Prostate gland (tissue), 2 donors: ENCODE data around the gene AGER.

Experiments used
- CTCF ChIP-seq, 4 experiments: fragments of 200-600 bp in 2 of 4; fragments of 450-650 bp in 2 of 4; sonication (generic) in 2 of 4; IDR thresholded peaks; 1 replicate in 3 of 4; 2 replicates in 1 of 4; pipeline ENCODE4 v1.5.1; 2016 to 2019; ENCODE audit warnings: antibody characterized with exemption in 4 of 4, mild to moderate bottlenecking in 2 of 4, moderate library complexity in 2 of 4
- POLR2A ChIP-seq: fragments of 450-650 bp; IDR thresholded peaks from one replicate; pipeline ENCODE4 v1.6.1; 2016; ENCODE audit warnings: antibody characterized with exemption, mild to moderate bottlenecking

GRCh38 chr6:32168807-32169591 lies 15.1 kb downstream of the AGER start:
- TF ChIP-seq CTCF (IDR thresholded peaks at IDR 0.05) (no peak), POLR2A (no peak)
